Fibroblast of skin of left biceps (primary cell): ENCODE results near the gene METTL24.
"Not testable (repeated sequence)": the region's sequence is repeated elsewhere in the genome, so short reads cannot be mapped to it uniquely, and the experiment has no call there.

ENCODE experiments used
- DNase-seq, 2 experiments: peaks; one replicate each; pipeline ENCODE4 v3.0.0-alpha.2; 2013; ENCODE audit warnings: low read depth in 2 of 2

The METTL24 gene

DNA sequence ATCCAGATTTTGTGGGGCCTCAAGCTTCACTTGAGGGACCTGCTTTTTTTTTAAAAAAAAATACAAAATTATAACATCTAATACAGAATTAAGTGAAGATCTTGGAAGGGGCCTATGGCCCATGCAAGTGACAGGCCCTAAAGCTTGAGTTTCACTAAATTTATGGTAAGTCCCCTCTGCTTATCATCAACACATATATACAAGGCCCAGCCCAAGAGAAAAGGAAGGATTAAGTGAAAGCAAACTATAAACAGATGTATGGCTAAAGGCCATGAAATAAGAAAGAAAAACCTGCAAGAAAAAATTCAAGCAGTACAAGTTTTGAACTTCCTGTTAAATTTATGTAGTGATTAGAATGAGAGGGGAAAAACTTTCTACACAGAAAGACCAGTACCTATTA is 91.2 kb downstream of the METTL24 start:
- no peak for DNase-seq

DNA sequence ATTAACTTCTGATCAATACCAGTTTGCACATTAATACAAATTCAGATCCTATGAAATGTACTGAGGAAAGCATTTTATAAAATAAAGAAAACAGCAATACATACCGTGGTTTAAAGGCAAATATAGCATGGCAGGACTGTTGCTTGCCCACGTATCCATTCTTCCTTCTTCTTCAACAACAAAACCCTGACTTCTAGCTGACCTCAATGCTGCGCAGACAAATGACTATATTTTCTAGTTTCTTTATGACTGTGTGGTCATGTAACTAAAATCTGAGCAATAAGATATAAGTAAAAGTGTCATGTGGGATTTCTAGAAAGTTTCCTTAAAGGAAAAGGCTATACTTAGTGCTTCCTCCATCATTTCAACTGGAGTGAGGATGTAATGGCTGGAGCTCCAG is 92.9 kb downstream of the METTL24 start:
- no peak for DNase-seq

DNA sequence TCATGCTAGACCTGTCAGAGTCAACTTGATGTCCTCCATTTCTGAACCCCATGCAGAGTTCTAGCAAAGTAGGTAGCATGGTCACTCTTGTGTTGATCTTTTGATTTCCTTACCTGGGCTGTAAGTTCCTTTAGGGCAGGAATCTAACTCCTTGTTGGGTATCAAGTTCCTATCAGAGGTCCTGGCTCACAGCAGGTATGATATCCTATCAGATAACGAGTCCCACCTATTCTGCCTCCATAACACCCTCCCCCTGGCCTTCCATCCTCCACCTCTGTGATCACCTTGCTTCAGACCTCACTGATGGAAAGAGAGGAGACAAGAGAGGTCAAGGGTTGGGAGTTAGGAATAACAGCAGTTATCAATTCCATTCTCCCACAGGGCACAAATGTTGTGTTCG is 101.8 kb downstream of the METTL24 start:
- no peak for DNase-seq

DNA sequence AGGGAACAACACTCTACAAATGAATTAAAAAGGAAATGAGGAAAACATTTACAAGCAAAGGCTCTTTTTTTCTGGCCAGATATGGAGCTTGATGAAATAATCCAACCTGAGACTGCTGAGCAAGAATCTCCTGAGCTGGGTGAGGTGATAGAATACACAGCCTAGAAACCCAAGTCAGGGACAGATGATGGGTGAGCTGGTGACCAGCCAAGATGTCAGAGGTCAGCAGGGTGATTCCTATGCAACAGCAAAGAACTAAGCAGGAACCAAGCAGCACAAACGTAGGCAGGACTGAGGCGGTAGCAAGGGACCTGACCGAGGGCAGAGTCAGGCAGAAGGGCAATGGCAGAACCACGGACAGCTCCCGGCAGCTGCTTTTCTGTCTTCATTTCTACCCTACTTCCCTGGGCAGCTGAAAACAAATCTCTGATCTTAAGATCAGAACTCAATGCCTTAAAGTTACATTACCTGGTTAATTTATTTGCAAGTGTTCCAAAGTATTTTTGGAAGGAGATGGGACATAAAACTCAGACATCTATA is 102.9 kb downstream of the METTL24 start:
- no peak for DNase-seq

DNA sequence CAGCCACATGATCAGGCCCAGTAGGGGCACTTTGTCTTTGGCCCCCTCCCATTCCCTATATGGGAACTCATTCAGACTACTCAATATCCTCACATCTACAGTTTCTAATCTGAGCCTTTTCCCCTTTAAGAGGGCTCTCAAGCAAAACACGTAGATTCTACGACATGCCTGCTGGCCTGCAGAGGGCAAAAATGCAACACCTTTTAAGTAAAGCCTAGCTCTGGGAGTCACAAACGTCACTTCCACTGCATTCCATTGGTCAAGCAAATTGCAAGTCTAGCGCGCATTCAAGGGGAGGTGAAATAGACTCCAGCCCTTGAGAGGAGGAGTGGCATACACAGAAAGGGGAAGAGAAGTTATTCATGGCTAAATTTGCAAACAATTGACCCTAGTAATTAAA is 107.3 kb downstream of the METTL24 start:
- no peak for DNase-seq

DNA sequence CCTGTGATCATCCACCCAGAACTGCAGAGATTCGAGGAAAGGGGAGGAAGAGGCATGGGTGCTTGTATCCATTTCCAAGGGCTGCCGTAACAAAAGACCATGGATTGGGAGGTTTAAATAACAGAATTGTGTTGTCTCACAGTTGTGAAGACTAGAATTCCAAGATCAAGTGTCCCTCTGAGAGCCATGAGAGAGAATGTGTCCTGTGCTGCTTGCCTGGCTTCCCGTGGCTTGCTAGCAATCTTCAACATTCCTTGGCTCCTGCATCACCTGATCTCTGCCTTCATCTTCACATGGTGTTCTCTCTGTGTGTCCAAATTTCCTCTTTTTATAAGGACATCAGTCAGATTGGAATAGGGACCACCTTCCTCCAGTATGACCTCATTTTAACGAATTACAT is 108.1 kb downstream of the METTL24 start:
- DNase-seq: no peak

DNA sequence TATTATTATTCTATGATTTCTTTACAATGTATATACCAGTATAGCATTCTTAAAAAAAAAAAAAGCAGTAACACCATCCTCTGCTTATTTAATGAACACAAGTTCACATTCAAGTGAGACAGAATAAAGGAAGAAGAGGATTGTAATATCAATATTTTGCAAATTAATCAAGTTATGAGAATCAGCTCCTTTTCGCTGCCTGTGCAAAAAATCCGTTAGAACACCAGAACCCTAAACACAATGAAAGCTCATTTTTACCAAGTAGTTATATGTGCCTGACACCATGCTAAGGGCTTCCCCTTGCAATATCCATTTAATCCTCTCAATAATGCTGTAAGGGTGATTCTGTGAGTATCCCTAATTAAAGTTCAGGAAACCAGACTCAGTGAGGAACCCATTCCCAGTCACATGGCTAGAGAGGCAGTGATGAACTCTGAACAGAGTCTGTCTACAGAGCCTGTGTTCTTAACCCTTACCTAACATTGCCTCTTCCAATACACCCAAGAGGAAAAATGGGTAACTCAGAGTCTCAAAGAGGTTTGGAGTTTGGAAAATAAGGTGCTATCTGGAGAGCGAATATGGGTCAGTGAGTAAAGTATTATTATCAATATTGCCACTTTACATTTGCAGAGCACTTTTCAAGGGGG is 111.1 kb downstream of the METTL24 start:
- DNase-seq: no peak

DNA sequence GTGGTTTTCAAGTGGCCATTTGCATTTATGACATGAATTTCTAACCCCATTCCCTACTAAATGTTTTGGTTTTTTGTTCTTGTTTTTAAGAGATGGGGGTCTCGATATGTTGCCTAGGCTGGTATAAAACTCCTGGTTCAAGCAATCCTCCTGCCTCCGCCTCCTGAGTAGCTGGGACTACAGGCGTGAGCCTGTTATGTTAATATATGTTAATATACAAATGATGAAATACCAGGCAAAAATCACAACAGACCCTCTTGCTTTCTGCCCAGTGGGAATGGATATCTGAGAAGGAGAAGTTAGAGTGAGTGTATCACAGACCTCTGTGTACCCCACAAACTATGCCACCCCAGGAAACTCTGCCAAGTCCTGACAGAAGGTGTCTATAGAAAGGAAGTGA is 111.8 kb downstream of the METTL24 start:
- no peak for DNase-seq

DNA sequence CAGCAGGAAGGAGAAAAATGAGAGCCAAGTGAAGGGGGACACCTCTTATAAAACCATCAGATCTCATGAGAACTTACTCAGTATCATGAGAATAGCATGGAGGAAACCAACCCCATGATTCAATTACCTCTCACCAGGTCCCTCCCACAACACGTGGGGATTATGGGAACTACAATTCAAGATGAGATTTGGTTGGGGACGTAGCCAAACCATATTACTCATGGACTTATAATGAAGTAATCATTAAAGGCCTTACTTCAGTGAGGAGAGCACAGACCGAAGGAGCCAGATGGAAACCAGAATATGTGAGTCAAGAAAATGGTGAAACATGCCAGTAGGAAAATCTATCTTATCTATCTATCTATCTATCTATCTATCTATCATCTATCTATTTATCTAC is 113.5 kb downstream of the METTL24 start:
- DNase-seq: not testable (repeated sequence)

DNA sequence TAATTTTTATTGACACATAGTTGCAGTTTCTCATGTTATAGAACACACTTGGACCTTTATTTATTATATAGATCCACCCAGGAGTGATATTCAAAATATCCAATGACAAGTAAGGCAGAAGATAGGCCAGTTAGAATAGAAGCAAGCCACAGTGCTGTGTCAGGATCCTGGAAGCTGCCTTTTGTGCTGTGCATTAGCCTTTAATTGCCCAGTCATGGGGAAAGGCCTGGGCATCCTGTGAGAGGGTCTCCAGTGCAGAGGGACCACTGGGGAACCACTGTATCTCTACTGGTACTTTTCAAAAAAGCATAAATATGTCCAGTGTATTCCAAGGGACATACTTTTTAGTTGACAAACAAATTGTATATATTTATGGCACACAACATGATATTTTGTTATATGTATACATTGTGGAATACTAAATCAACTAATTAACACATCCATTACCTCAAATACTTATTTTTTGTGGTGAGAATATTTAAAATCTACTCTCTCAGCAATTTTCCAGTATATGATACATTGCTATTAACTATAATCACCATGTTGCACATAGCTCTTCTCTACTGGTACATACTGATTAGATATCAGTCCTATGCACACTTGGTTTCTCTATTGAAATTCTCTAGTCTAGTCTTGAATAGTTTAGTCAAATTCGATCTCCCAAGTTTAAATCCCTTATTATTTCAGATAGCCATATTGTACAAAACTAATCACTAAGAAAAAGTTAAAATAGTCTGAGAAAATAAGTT is 118.4 kb downstream of the METTL24 start:
- DNase-seq: no peak

DNA sequence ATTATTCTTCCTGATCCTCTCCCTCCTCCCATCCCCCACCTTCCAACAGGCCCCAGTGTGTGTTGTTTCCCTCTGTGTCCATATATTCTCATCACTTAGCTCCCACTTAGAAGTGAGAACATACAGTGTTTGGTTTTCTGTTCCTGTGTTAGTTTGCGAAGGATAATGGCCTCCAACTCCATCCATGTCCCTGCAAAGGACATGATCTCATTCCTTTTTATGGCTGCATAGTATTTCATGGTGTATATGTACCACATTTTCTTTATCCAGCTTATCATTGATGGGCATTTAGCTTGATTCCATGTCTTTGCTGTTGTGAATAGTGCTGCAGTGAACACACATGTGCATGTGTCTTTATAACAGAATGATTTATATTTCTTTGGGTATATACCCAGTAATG is 122.1 kb downstream of the METTL24 start:
- not testable (repeated sequence) for DNase-seq

DNA sequence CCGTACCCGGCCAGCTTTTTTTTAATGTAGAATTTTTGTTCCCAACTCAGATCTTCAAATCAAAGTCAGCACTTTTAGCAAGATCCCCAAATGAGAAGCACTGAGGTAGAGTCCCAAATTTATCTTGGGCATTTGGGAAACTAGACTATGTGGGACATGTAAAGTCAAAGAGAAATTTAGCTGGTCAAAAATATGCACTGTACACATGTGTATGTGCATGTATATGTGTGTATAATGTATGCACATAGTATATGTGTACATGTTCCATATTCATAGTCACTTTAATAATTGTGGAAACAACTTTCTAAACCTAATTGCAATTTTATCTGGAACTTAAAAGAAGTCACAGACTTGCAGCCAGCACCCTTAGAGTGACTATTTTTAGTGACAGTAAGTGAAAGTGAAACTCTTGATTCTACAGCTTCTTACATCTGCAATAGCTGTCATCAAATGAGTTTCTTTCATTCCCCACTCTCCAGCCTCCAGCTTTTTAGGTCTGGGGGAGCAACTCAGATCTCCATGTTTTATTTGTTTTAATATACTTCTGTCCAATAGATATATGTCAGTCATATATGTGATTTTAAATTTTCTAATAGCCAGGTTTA is 124.3 kb downstream of the METTL24 start:
- DNase-seq: no peak

DNA sequence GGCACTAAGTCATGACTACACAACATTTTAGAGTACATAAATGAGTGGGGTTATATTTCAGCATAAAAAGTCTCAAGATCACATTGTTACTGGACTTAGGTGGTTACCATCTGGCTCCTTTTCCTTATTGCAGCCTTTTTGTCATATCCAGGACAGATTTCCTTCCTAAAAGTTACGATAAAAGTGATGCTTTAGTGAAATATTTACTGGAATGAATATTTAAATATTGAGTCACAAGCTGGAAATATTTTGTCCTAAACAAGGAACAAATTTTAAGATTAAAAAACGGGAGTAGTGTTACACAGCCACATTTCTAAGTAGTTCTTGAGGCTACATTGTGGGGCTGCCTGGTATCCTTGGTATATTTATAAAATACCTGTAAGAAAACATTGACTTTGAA is 125.7 kb downstream of the METTL24 start:
- no peak for DNase-seq

DNA sequence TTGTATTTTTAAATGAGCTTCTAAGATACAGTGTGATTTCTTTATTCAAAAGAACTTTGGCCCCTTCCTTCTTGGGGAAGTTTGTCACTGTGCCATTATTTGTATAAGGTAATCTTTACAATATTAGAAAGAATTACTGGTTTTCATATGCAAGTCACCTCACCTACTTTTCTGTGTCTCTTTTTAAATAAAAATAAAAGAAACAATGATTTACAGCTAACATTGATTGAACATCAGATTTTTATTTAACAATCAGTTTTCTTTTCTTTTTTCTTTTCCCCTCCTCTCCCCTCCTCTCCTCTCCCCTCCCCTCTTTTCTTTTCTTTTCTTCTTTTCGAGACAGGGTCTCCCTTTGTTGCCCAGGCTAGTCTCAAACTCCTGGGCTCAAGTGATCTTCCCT is 131.9 kb downstream of the METTL24 start:
- no peak for DNase-seq

DNA sequence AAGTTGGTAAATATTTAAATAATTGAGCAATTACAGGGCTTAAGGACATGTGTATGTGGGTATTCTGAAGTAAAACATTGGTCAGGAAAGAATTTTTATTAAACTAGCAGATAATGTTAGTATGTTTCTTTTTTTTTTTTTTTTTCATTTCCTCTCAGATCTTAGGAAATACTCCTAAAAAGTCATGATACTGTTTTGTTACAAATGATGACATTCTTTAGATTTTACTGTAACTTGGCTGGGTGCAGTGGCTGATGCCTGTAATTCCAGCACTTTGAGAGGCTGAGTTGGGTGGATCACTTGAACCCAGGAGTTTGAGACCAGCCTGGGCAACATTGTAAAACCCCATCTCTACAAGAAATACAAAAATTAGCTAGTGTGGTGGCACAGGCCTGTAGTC is 136.4 kb downstream of the METTL24 start:
- no peak for DNase-seq

DNA sequence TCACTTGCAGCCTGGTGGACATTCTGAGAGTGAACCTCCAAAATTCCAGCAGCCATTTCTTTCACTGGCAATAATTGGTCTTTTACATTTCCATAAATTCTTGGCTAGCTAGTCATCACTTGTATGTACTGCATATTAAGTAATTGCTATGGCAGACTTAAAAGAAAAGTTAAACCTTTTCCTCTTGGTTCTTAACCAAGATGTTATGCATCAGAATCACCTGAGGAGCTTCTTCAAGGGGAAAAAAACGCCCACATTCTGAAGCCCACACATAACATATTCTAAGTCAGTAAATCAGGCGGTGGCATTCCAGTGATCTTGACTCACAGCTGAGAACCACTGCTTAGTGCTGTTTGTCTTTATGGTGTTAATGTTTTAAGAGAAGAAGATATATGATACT is 140.9 kb downstream of the METTL24 start:
- no peak for DNase-seq

DNA sequence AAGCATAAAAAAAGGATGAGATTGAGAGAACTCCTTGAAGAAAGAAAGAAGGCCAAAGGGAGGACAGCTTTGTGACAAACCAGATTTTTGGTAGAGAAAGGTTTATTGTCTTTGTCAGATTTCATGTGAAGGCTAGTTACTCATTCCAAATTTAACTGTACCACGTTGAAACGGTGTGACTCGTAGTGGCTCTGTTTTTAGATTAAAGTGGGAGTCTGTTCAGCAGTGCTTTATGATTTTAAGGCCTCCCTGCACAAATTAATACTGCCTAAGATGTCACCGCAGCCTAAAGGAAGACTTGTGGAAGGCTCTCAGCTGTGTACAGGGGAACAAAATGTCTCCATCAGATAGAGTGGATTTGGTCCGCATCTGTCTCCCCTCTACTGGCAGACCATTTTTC is 142.0 kb downstream of the METTL24 start:
- no peak for DNase-seq

DNA sequence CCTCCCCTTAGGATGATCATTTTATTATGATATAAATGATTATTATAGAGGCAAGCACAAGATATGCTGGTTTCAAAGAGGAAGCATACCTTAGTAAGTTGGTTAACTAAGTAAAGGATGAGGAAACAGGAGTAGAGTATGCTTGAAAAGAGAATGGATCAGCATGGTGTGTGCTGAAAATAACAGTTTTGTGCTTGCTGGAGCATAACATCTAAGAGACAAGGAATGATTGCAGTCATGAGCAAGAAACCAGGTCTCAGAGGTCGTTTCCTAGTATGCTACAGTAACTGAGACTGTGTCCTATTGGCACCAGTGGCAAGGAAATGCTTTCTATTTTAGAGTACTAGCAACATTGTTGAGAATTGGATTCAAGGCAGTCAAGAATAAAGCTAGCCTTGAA is 143.8 kb downstream of the METTL24 start:
- DNase-seq: no peak

DNA sequence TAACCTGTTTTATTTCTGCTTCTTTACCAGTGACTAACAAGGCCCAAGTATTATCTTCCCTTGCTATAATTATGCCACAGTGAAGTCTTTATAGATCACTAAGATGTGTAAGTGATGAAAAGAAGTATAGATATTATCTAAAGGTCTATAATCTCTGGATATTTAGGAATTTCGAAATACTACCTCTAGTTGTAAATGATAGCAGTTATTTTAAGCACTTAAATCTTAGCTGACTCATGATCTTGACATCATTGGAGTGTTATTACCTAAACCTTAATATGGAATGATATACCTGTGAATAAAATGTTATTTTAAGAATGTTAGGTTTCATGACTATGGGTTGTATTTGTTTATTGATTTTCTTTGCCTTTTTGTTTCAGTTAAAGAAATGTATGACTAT is 146.4 kb downstream of the METTL24 start:
- DNase-seq: no peak

DNA sequence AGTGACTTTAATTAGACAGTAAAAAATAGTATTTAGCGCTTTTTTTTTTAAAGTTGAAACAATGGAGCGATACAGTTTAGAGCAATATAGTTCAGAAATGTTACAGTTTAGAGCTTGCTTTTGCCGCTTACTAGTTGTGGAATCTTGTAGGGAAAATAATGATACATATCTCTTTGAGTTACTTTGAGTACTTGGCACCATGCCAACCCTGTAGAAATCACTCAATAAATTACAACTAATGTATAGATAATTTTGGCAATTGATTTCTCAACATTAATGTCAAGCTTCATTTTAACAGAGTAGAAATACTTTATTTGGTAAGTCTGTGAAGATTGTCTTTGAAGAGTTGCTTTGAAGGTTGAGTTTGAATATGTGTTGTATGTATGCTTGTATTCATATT is 150.5 kb downstream of the METTL24 start:
- DNase-seq: no peak

DNA sequence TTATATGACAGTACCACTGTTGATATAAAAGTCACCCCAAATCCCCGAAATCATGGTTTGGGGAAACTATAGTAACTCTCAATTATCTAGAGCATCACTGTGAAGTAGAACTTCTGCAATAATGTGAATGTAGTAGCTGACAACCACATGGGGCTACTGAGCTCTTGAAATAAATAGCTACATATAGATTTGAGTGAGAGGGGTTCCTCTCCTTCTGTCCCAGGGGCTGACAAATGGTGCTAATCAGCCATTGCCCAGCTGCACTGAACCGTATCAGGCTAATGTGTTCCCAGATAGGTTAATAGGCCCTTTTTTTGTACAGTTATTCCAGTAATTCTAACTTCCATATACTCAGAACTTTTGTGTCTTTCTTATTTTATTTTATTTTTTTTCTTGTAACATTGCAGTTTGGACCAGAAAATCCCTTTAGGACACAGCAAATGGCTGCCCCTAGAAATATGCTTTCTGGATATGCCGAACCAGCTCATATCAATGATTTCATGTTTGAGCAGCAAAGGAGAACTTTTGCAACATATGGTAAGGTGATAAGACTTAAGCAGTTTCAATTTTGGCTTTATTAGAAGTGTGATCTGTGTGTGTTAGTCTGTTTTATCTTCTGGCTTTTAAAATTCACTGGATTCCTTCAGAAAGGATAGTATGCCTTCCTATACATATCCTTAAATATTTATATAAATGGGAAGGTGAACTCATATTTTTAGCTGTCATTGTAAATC is 156.8 kb downstream of the METTL24 start:
- no peak for DNase-seq

DNA sequence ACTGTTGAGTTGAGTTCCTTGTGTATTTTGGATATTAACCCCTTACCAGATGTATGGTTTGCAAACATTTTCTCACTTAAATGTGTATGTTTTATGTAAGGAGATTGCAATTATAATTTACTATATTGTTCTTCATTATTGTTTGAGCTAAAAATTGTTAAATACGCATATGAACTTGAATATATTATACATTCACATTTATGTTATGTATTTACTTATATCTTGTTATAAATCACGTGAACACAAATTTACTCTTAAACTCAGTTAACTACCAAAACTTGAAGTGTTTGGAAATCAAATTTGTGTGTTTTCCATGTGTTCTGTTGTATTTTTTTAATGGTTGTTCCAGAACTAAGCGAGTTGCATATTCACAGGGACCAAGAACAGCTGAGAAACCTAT is 159.6 kb downstream of the METTL24 start:
- DNase-seq: no peak
